HepG2 (cell line): ENCODE data around the gene NLGN2. TPM values are rescaled to one million over a fixed set of nuclear protein-coding genes. Genes with fewer than 3 reads are reported as not detected.

Source experiments
- ATAC-seq: fragments of 200-7000 bp; cut with Tn5 transposase; 3 replicates; pipeline ENCODE4 v1.9.1; 2020; ENCODE audit warnings: mild to moderate bottlenecking, moderate library complexity
- BruUV-seq: library from RNA; stranded (reverse); fragments of 400-500 nt; replicated peaks from 2 replicates; lab custom pipeline; 2021; lab: Mats Ljungman, UMichigan
- CTCF ChIA-PET: fragments of 300-600 bp; formaldehyde crosslinking; extraction: SDS; loops from one replicate; lab custom pipeline; 2021; ENCODE audit warnings: low total read pairs, inconsistent platforms, low intra/inter-chr PET ratio; lab: Yijun Ruan, JAX
- POLR2A ChIA-PET: fragments of 350-600 bp; sonication (Branson Sonifier 250); formaldehyde crosslinking; loops from one replicate; lab custom pipeline; 2020; ENCODE audit warnings: antibody characterized with exemption, inconsistent platforms; lab: Yijun Ruan, JAX
- DNase-seq: peaks from one replicate; pipeline ENCODE4 v3.0.0-alpha.2; 2015; ENCODE audit warnings: low spot score
- FAIRE-seq: peaks from 3 replicates; lab custom pipeline; 2011; peaks lifted over from hg19 to GRCh38; lab: Jason Lieb, UNC
- H2AFZ ChIP-seq: one replicate; pipeline ENCODE4 v1.6.1; 2011; ENCODE audit warnings: low read length, inconsistent platforms
- H3K27ac ChIP-seq: fragments of 300-600 bp; 3 replicates; pipeline ENCODE4 v1.8.0; 2011; ENCODE audit warnings: mixed run types, mild to moderate bottlenecking, mixed read lengths, low read length, inconsistent platforms; ENCODE audit not compliant: insufficient read depth; ENCODE audit errors: extremely low read length
- H3K27me3 ChIP-seq, 2 experiments: fragments of 200-600 bp in 1 of 2; 2 replicates in 1 of 2; 3 replicates in 1 of 2; pipeline versions ENCODE4 v1.6.0 to v1.8.0; 2011; ENCODE audit warnings: low read length in 2 of 2, mild to moderate bottlenecking in 2 of 2, moderate library complexity in 2 of 2, inconsistent platforms in 1 of 2; ENCODE audit not compliant: insufficient read depth in 2 of 2, control insufficient read depth in 1 of 2
- H3K36me3 ChIP-seq, 2 experiments: fragments of 200-600 bp in 1 of 2; replicated peaks in 1 of 2; 2 replicates in 1 of 2; 3 replicates in 1 of 2; pipeline versions ENCODE4 v1.5.1 to v1.8.0; 2011; ENCODE audit warnings: low read length in 2 of 2, inconsistent platforms in 1 of 2; ENCODE audit not compliant: insufficient read depth in 2 of 2, control insufficient read depth in 1 of 2
- H3K4me1 ChIP-seq: 2 replicates; pipeline ENCODE4 v1.5.1; 2012; ENCODE audit warnings: low read length, inconsistent platforms; ENCODE audit not compliant: insufficient read depth
- H3K4me2 ChIP-seq: 2 replicates; pipeline ENCODE4 v1.6.0; 2011; ENCODE audit warnings: low read depth, low read length, inconsistent platforms
- H3K4me3 ChIP-seq, 3 experiments: fragments of 200-600 bp in 1 of 3; sonication (generic), shearing (Covaris generic) in 1 of 3; replicated peaks in 1 of 3; 2 replicates each; pipeline ENCODE4 v1.5.1; 2011 to 2016; ENCODE audit warnings: low read length in 3 of 3, inconsistent platforms in 2 of 3, low read depth in 2 of 3, mild to moderate bottlenecking in 2 of 3, control low read depth in 1 of 3, mixed read lengths in 1 of 3; ENCODE audit not compliant: insufficient read depth in 1 of 3
- H3K79me2 ChIP-seq: one replicate; pipeline ENCODE4 v1.6.1; 2011; ENCODE audit warnings: low read length, inconsistent platforms; ENCODE audit not compliant: insufficient read depth
- H3K9ac ChIP-seq: 2 replicates; pipeline ENCODE4 v1.6.0; 2011; ENCODE audit warnings: mild to moderate bottlenecking, low read depth, low read length, inconsistent platforms; ENCODE audit not compliant: insufficient read depth
- H3K9me3 ChIP-seq: 2 replicates; pipeline ENCODE4 v1.5.1; 2012; ENCODE audit warnings: mild to moderate bottlenecking, low read length
- H4K20me1 ChIP-seq: 2 replicates; pipeline ENCODE4 v1.6.0; 2011; ENCODE audit warnings: inconsistent platforms, mild to moderate bottlenecking, low read length, moderate library complexity; ENCODE audit not compliant: insufficient read depth
- DPF2 ChIP-seq: sonication (generic); formaldehyde crosslinking; IDR thresholded peaks from 2 replicates; pipeline ENCODE4 v1.4.0; 2020; ENCODE audit warnings: mild to moderate bottlenecking, low read depth, missing genetic modification reagents, borderline replicate concordance
- NFE2L1 ChIP-seq: sonication (generic); formaldehyde crosslinking; IDR thresholded peaks from 2 replicates; pipeline ENCODE4 v1.4.0; 2020; ENCODE audit warnings: missing genetic modification reagents, mild to moderate bottlenecking, borderline replicate concordance
- RFXAP ChIP-seq: sonication (generic); formaldehyde crosslinking; IDR thresholded peaks from 2 replicates; pipeline ENCODE4 v1.4.0; 2020; ENCODE audit warnings: missing genetic modification reagents, borderline replicate concordance
- ZIK1 ChIP-seq: sonication (generic); formaldehyde crosslinking; IDR thresholded peaks from 2 replicates; pipeline ENCODE4 v1.5.0; 2020; ENCODE audit warnings: mild to moderate bottlenecking, low read depth, missing genetic modification reagents, borderline replicate concordance
- ZNF780A ChIP-seq: sonication (generic); formaldehyde crosslinking; IDR thresholded peaks from 2 replicates; pipeline ENCODE4 v1.8.0; 2022; ENCODE audit warnings: mild to moderate bottlenecking, missing genetic modification reagents, moderate library complexity
- WGBS: methylation state at CpG from one replicate; pipeline ENCODE4 v1.1.6; 2017; ENCODE audit warnings: low lambda C conversion rate; 5-methylcytosine and 5-hydroxymethylcytosine counted together
- in situ Hi-C: cut with HindIII; loops from 2 replicates; pipeline ENCODE4 v1.10.0; 2017; ENCODE audit warnings: low pct_unique_long_range_greater_than_20kb; ENCODE audit not compliant: extremely low pct_ligation_motif_present
- intact Hi-C: fragments of 100-400 bp; cut with micrococcal nuclease; formaldehyde crosslinking; loops from one replicate; pipeline ENCODE4 v1.10.0; 2022; ENCODE audit not compliant: unreplicated experiment
- polyA plus RNA-seq, 8 experiments: library from polyadenylated mRNA; depleted of rRNA in 3 of 8; stranded (reverse) in 7 of 8; unstranded in 1 of 8; fragments of >200 nt; fragmentation: Illumina TruSeq in 4 of 8; extraction: Trizol in 4 of 8; gene quantifications; 2 replicates each; pipeline versions ENCODE4 v1.2.1 to v1.2.3, GENCODE V29; 2011 to 2016; ENCODE audit warnings: low read depth in 4 of 8, missing spikeins in 1 of 8, mixed read lengths in 1 of 8; ENCODE audit not compliant: insufficient read depth in 1 of 8
- total RNA-seq, 5 experiments: library from RNA; depleted of rRNA; stranded (reverse); fragments of >200 nt; fragmentation: Illumina TruSeq; extraction: Trizol; gene quantifications; 2 replicates each; pipeline ENCODE4 v1.2.3, GENCODE V29; 2016; ENCODE audit warnings: low read depth in 1 of 5
- TF ChIP-seq, protein P1 (sequence below): IDR thresholded peaks from 2 replicates; pipeline ENCODE4 v1.6.1; 2016; ENCODE audit warnings: low read depth, borderline replicate concordance
- TF ChIP-seq, protein P2 (sequence below): sonication (generic); formaldehyde crosslinking; IDR thresholded peaks from 2 replicates; pipeline ENCODE4 v1.5.1; 2020; ENCODE audit warnings: missing genetic modification reagents, mild to moderate bottlenecking, borderline replicate concordance
- TF ChIP-seq, protein P3 (sequence below): sonication (generic); formaldehyde crosslinking; IDR thresholded peaks from 2 replicates; pipeline ENCODE4 v1.5.1; 2020; ENCODE audit warnings: missing genetic modification reagents, mild to moderate bottlenecking, borderline replicate concordance

The NLGN2 gene
- total and polyA plus RNA-seq, 2 of the 13 experiments (the other 11 are each of a cell fraction or from before 2014, with no cell fraction given), result 1.9 to 11.0 TPM

DNA sequence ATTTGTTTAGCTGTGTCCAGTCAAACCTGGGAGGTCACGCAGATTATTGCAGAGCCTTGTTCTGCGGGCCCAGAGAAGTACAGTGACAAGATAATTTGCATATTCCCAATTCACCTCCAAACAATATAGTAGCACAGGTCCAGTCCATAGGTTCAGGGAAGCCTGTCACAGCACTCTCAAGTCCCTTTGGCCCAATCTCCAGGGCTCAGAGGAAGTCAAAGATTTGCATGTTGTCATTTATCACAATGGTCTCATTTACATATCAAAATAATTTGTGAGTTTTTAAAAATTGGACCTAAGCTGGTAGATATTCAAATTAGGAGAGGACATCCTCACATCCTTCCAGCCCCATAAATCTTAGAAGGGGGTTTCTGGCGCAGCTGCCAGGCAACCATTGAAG is 59.9 kb downstream of the NLGN2 start (continued):
- TF ChIP-seq, protein P1, sequence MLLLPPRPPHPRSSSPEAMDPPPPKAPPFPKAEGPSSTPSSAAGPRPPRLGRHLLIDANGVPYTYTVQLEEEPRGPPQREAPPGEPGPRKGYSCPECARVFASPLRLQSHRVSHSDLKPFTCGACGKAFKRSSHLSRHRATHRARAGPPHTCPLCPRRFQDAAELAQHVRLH (CRISPR knock-in tag), result no peak
- TF ChIP-seq, protein P2, sequence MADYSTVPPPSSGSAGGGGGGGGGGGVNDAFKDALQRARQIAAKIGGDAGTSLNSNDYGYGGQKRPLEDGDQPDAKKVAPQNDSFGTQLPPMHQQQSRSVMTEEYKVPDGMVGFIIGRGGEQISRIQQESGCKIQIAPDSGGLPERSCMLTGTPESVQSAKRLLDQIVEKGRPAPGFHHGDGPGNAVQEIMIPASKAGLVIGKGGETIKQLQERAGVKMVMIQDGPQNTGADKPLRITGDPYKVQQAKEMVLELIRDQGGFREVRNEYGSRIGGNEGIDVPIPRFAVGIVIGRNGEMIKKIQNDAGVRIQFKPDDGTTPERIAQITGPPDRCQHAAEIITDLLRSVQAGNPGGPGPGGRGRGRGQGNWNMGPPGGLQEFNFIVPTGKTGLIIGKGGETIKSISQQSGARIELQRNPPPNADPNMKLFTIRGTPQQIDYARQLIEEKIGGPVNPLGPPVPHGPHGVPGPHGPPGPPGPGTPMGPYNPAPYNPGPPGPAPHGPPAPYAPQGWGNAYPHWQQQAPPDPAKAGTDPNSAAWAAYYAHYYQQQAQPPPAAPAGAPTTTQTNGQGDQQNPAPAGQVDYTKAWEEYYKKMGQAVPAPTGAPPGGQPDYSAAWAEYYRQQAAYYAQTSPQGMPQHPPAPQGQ (CRISPR knock-in tag), result no peak
- TF ChIP-seq ZIK1 (no peak), DPF2 (no peak), ZNF780A (no peak), NFE2L1 (CRISPR knock-in tag) (no peak)

DNA sequence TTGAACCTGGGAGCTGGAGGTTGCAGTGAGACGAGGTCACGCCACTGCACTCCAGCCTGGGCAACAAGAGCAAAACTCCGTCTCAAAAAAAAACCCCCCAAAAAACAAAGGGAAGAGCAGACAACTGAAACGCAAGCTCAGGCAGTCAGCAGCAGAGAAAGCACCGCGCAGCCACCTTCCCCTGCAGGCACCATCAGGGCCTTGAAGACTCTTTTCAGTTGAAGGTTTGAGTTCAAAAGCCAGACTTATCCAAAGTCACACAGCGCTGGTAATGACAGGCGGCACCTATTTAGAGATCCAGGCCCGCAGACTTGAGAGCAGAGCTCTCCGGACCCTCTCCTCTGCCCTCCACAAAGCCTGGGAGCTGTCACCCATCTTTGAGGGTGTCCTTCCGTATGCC is 60.6 kb downstream of the NLGN2 start:
- no peak overlapping the region for H3K4me2 ChIP-seq
- H3K79me2 ChIP-seq, result peaks cover 14% of the 10 kb centered on the region
- H3K9me3 ChIP-seq, result no peaks in the 10 kb centered on the region
- no peak overlapping the region for H3K4me3 ChIP-seq
- FAIRE-seq, result no peak
- peaks cover 0 to 2% of the 10 kb centered on the region in 2 experiments; a peak in 3 of 5 replicates for H3K36me3 ChIP-seq
- no peak for ATAC-seq
- BruUV-seq, result no TSS peak
- H3K4me1 ChIP-seq, result peaks cover 26% of the 10 kb centered on the region
- in situ Hi-C loops, result no loop called here
- ChIA-PET POLR2A (no interaction called here), CTCF (no interaction called here)
- H3K27ac ChIP-seq, result no peak overlapping the region
- H3K27me3 ChIP-seq, result no peaks in the 10 kb centered on the region
- H2AFZ ChIP-seq, result no peak overlapping the region
- no peak overlapping the region for H3K9ac ChIP-seq
- intact Hi-C loops, result no loop called here
- WGBS, result 95% methylated on average over 11 of the region's 11 CpGs
- peaks cover 8% of the 10 kb centered on the region; the same call in 1 of the 2 replicates for H4K20me1 ChIP-seq
- no peak for DNase-seq
- TF ChIP-seq, protein P3, sequence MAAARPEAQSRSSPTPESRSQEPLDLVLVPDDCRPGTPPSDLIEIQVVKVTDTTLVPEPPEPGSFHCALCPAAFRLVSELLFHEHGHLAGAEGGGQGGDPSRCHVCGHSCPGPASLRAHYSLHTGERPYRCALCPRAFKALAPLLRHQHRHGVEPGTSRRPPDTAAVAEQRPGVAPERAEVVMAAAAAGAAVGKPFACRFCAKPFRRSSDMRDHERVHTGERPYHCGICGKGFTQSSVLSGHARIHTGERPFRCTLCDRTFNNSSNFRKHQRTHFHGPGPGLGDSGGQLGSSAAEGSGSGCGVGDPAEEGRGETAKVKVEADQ (CRISPR knock-in tag), result no peak
- TF ChIP-seq RFXAP (CRISPR knock-in tag), result no peak
